CD8-positive, alpha-beta memory T cell (primary cell): Measurements from ENCODE around the gene MYLK4. TPM values are rescaled to one million over a fixed set of nuclear protein-coding genes. Genes with fewer than 3 reads are reported as not detected.
A peak's percentile ranks its signal among the peaks of the same experiment; 100 is the strongest.

Experiments used
- CTCF ChIA-PET: fragments of 350-600 bp; sonication (Branson Sonifier 250); formaldehyde crosslinking; loops from one replicate; lab custom pipeline; 2021; ENCODE audit warnings: antibody characterized with exemption; lab: Charles Lee
- POLR2A ChIA-PET: fragments of 350-600 bp; sonication (Branson Sonifier 250); formaldehyde crosslinking; loops from one replicate; lab custom pipeline; 2021; ENCODE audit warnings: antibody characterized with exemption; lab: Charles Lee
- DNase-seq, 5 donors: peaks; one replicate each; pipeline versions ENCODE4 v3.0.0 to v3.0.0-alpha.2; 2020 to 2022; ENCODE audit warnings: mixed read lengths in 1 of 5
- H3K27ac ChIP-seq: one replicate; pipeline ENCODE4 v1.7.0; 2013; ENCODE audit warnings: low read depth, mild to moderate bottlenecking, low read length, moderate library complexity
- H3K27me3 ChIP-seq: 2 replicates; pipeline ENCODE4 v1.7.0; 2013; ENCODE audit warnings: low read length, mild to moderate bottlenecking; ENCODE audit not compliant: insufficient read depth, poor library complexity, severe bottlenecking
- H3K36me3 ChIP-seq: 2 replicates; pipeline ENCODE4 v1.7.0; 2013; ENCODE audit warnings: mild to moderate bottlenecking, low read length, moderate library complexity; ENCODE audit not compliant: insufficient read depth
- H3K4me1 ChIP-seq: 2 replicates; pipeline ENCODE4 v1.7.0; 2013; ENCODE audit warnings: mild to moderate bottlenecking, low read length, moderate library complexity; ENCODE audit not compliant: insufficient read depth
- H3K4me3 ChIP-seq: 2 replicates; pipeline ENCODE4 v1.7.0; 2013; ENCODE audit warnings: mild to moderate bottlenecking, low read length
- H3K9me3 ChIP-seq: 2 replicates; pipeline ENCODE4 v1.7.0; 2013; ENCODE audit warnings: mild to moderate bottlenecking, low read length
- H3K27ac Mint-ChIP-seq, 8 donors: one replicate each; pipeline ENCODE4 v1.8.0; 2020 to 2021; ENCODE audit warnings: mixed read lengths in 8 of 8, mild to moderate bottlenecking in 6 of 8, inconsistent platforms in 3 of 8, moderate library complexity in 3 of 8
- H3K27me3 Mint-ChIP-seq, 2 donors: one replicate each; pipeline ENCODE4 v1.8.0; 2020 to 2021; ENCODE audit warnings: mixed read lengths in 2 of 2, mild to moderate bottlenecking in 1 of 2, moderate library complexity in 1 of 2
- H3K36me3 Mint-ChIP-seq, 3 donors: one replicate each; pipeline ENCODE4 v1.8.0; 2020 to 2021; ENCODE audit warnings: mixed read lengths in 3 of 3, inconsistent platforms in 1 of 3, mild to moderate bottlenecking in 1 of 3
- H3K4me1 Mint-ChIP-seq, 3 donors: one replicate each; pipeline ENCODE4 v1.8.0; 2020 to 2021; ENCODE audit warnings: mixed read lengths in 3 of 3, inconsistent platforms in 1 of 3, mild to moderate bottlenecking in 1 of 3
- H3K4me3 Mint-ChIP-seq, 7 donors: one replicate each; pipeline ENCODE4 v1.8.0; 2020 to 2021; ENCODE audit warnings: mixed read lengths in 7 of 7, mild to moderate bottlenecking in 6 of 7, moderate library complexity in 4 of 7, inconsistent platforms in 2 of 7
- H3K9me3 Mint-ChIP-seq, 5 donors: one replicate each; pipeline ENCODE4 v1.8.0; 2020 to 2022; ENCODE audit warnings: mixed read lengths in 5 of 5, mild to moderate bottlenecking in 3 of 5, moderate library complexity in 2 of 5, inconsistent platforms in 1 of 5
- polyA plus RNA-seq: library from polyadenylated mRNA; unstranded; fragments of 300-500 nt; fragmentation: Illumina TruSeq; gene quantifications from one replicate; pipeline ENCODE4 v1.2.3, GENCODE V29; 2021
- total RNA-seq, 2 experiments: library from RNA; stranded (reverse); gene quantifications; one replicate each; pipeline ENCODE4 v1.2.3, GENCODE V29; 2021

Gene MYLK4
- total and polyA plus RNA-seq, 3 experiments from 2014 or later, result 0.22 to 0.24 (median 0.24) TPM

- Mint-ChIP-seq H3K4me3 (no peak overlapping the region), H3K27ac (no peak overlapping the region), H3K9me3 (no peaks in the 10 kb centered on the region), H3K27me3 (no peaks in the 10 kb centered on the region), H3K36me3 (peaks cover 0 to 9% (median 1%) of the 10 kb centered on the region in 3 donors), H3K4me1 (no peaks in the 10 kb centered on the region)
- no peak for DNase-seq
- H3K9me3 ChIP-seq, result no peaks in the 10 kb centered on the region
- no peaks in the 10 kb centered on the region for H3K4me1 ChIP-seq
- H3K4me3 ChIP-seq, result no peak overlapping the region
- no peak overlapping the region for H3K27ac ChIP-seq
- ChIA-PET POLR2A (no interaction called here), CTCF (no interaction called here)
- no peaks in the 10 kb centered on the region for H3K27me3 ChIP-seq
- no peaks in the 10 kb centered on the region for H3K36me3 ChIP-seq
Observed at GRCh38 chr6:2687456-2687855, 63.3 kb downstream of the MYLK4 start.

DNA sequence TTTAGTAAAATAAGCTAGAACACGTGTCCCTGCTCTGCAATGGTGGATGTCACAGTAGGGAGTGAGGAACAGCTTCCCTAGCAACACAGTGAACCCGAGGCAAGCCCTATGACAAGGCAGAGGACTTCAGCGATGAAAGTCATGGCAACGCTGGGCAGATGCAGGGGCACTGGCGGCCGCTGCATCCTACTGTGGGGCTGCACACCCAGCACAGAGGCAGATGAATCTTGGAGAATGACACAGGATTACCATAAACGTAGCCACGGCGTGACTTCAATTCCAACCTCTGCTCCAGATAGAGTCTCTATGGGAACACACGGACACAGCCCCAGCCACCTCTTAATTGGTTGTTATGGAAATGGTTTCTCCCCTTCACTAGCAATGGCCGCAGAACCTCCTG lies 64.2 kb downstream of the MYLK4 start:
- H3K36me3 Mint-ChIP-seq, result peaks cover 0 to 9% (median 1%) of the 10 kb centered on the region in 3 donors
- no peaks in the 10 kb centered on the region for H3K9me3 ChIP-seq
- no peak overlapping the region for H3K4me3 Mint-ChIP-seq
- no peaks in the 10 kb centered on the region for H3K4me1 Mint-ChIP-seq
- H3K4me1 ChIP-seq, result no peaks in the 10 kb centered on the region
- H3K27ac ChIP-seq, result no peak overlapping the region
- POLR2A ChIA-PET, result no interaction called here
- H3K4me3 ChIP-seq, result no peak overlapping the region
- H3K27ac Mint-ChIP-seq, result no peak overlapping the region
- H3K27me3 ChIP-seq, result no peaks in the 10 kb centered on the region
- H3K9me3 Mint-ChIP-seq, result no peaks in the 10 kb centered on the region
- H3K36me3 ChIP-seq, result no peaks in the 10 kb centered on the region
- no peaks in the 10 kb centered on the region for H3K27me3 Mint-ChIP-seq
- CTCF ChIA-PET, result no interaction called here
- no peak for DNase-seq

- H3K27ac Mint-ChIP-seq, result peak overlapping the region in 1 of 8 donors; percentile 95
- no peaks in the 10 kb centered on the region for H3K9me3 Mint-ChIP-seq
- Histone ChIP-seq H3K4me1 (no peaks in the 10 kb centered on the region), H3K9me3 (no peaks in the 10 kb centered on the region), H3K27ac (no peak overlapping the region), H3K27me3 (no peaks in the 10 kb centered on the region), H3K4me3 (no peak overlapping the region), H3K36me3 (no peaks in the 10 kb centered on the region)
- CTCF ChIA-PET, result no interaction called here
- POLR2A ChIA-PET, result no interaction called here
- DNase-seq, result no peak
- H3K4me3 Mint-ChIP-seq, result no peak overlapping the region
- H3K27me3 Mint-ChIP-seq, result no peaks in the 10 kb centered on the region
- peaks cover 0 to 9% (median 1%) of the 10 kb centered on the region in 3 donors for H3K36me3 Mint-ChIP-seq
- no peaks in the 10 kb centered on the region for H3K4me1 Mint-ChIP-seq
Observed at GRCh38 chr6:2684766-2685754, 65.7 kb downstream of the MYLK4 start.

DNA sequence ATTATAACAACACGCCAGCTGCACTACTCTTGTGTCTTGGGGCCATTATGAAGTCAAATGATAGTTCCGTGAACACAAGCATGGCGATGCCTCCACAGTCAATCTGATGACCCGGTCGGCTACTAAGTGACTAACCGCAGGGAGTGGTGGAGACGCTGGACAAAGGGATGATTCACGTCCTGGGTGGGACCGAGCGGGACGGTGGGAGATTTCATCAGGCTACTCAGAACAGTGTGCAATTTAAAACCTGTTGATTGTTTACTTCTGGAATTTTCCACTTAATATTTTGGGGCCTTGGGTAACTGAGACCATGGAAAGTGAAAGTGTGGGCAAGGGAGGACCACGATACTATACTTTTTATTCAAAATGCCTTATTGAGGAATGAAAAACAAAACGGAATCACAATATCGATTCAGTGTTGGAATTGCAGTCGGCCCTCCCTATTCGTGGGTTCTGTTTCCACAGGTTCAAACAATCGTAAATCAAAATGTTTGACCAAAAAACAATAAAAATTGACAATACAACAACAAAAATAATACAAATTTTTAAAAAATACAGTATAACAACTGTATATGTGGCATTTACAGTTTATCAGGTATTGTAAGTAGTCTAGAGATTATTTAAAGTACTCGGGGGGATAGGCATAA lies 66.5 kb downstream of the MYLK4 start:
- H3K27ac Mint-ChIP-seq, result no peak overlapping the region

GRCh38 chr6:2680264-2680922 lies 70.3 kb downstream of the MYLK4 start:
- Histone ChIP-seq H3K27me3 (no peaks in the 10 kb centered on the region), H3K4me3 (no peak overlapping the region), H3K27ac (no peak overlapping the region), H3K36me3 (no peaks in the 10 kb centered on the region), H3K9me3 (no peaks in the 10 kb centered on the region), H3K4me1 (no peaks in the 10 kb centered on the region)
- Mint-ChIP-seq H3K27ac (no peak overlapping the region), H3K36me3 (peaks cover 0 to 4% (median 0%) of the 10 kb centered on the region in 3 donors), H3K4me3 (no peak overlapping the region), H3K9me3 (no peaks in the 10 kb centered on the region), H3K4me1 (no peaks in the 10 kb centered on the region), H3K27me3 (no peaks in the 10 kb centered on the region)
- DNase-seq, result no peak
- ChIA-PET POLR2A (no interaction called here), CTCF (no interaction called here)

More for the DNA sequence above, 66.5 kb downstream of the MYLK4 start:
- Histone ChIP-seq H3K27me3 (no peaks in the 10 kb centered on the region), H3K27ac (no peak overlapping the region), H3K4me3 (no peak overlapping the region), H3K36me3 (no peaks in the 10 kb centered on the region), H3K9me3 (no peaks in the 10 kb centered on the region), H3K4me1 (no peaks in the 10 kb centered on the region)
- H3K9me3 Mint-ChIP-seq, result no peaks in the 10 kb centered on the region
- POLR2A ChIA-PET, result no interaction called here
- no peaks in the 10 kb centered on the region for H3K4me1 Mint-ChIP-seq
- peaks cover 0 to 9% (median 0%) of the 10 kb centered on the region in 3 donors for H3K36me3 Mint-ChIP-seq
- DNase-seq, result no peak
- H3K4me3 Mint-ChIP-seq, result no peak overlapping the region
- CTCF ChIA-PET, result no interaction called here
- no peaks in the 10 kb centered on the region for H3K27me3 Mint-ChIP-seq

DNA sequence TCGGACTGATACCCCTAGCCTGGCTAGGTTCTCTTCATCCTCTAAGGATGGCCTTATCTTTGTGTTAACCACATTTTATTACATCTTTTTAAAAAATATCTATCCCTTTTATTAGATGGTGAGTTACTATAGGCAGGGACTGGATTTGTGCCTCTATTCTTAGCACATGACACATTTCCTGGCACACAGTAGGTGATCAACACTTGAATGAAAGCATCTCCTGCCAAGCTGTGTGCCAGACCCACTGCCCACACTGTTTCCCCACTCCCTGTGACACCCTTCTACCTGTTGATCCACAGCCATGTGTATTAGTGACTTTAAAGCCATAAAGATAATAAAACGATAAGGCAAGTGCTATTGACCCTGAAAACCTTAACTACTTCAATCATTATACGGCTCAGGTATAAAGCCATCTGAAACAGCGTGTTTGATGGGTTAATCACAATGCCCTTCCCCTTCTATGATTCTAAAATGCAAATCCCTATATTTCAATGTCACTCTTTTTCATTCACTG lies 73.6 kb downstream of the MYLK4 start:
- ChIA-PET CTCF (no interaction called here), POLR2A (no interaction called here)
- Mint-ChIP-seq H3K27ac (no peak overlapping the region), H3K36me3 (peaks cover 0 to 5% (median 0%) of the 10 kb centered on the region in 3 donors), H3K4me1 (no peaks in the 10 kb centered on the region), H3K4me3 (no peak overlapping the region), H3K9me3 (no peaks in the 10 kb centered on the region), H3K27me3 (no peaks in the 10 kb centered on the region)
- Histone ChIP-seq H3K4me1 (no peaks in the 10 kb centered on the region), H3K36me3 (no peaks in the 10 kb centered on the region), H3K4me3 (no peak overlapping the region), H3K27me3 (no peaks in the 10 kb centered on the region), H3K9me3 (no peaks in the 10 kb centered on the region), H3K27ac (no peak overlapping the region)
- no peak for DNase-seq

- Histone ChIP-seq H3K4me1 (no peaks in the 10 kb centered on the region), H3K27ac (no peak overlapping the region), H3K9me3 (no peaks in the 10 kb centered on the region), H3K36me3 (no peaks in the 10 kb centered on the region), H3K4me3 (no peak overlapping the region), H3K27me3 (no peaks in the 10 kb centered on the region)
- Mint-ChIP-seq H3K27ac (no peak overlapping the region), H3K36me3 (peaks cover 0 to 7% (median 0%) of the 10 kb centered on the region in 3 donors), H3K4me3 (no peak overlapping the region), H3K9me3 (no peaks in the 10 kb centered on the region), H3K4me1 (no peaks in the 10 kb centered on the region), H3K27me3 (no peaks in the 10 kb centered on the region)
- CTCF ChIA-PET, result no interaction called here
- no peak for DNase-seq
- POLR2A ChIA-PET, result no interaction called here
Observed at GRCh38 chr6:2676048-2676447, 74.7 kb downstream of the MYLK4 start.

DNA sequence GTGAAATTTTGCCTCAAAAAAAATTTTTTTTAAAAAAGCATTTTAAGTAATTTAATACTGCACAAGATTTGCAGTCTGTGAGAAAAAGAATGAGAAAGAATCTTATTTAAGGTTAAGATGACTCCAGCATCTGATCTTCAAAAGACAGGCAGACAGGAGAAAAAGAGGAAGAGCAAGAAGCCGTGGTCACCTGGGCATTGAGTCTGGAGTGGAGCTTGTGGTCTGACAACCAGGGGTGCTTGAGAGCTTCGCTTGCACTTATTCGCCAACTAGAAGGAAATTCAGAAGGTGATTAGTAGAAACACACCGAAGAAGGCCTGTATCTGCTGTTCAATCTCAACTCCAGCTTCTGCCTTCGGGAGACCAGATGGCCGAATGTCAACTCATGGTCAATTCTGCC lies 75.9 kb downstream of the MYLK4 start:
- H3K27me3 ChIP-seq, result no peaks in the 10 kb centered on the region
- CTCF ChIA-PET, result no interaction called here
- no peaks in the 10 kb centered on the region for H3K9me3 ChIP-seq
- no peak overlapping the region for H3K4me3 Mint-ChIP-seq
- H3K4me1 ChIP-seq, result no peaks in the 10 kb centered on the region
- no peaks in the 10 kb centered on the region for H3K27me3 Mint-ChIP-seq
- no peaks in the 10 kb centered on the region for H3K9me3 Mint-ChIP-seq
- no peak overlapping the region for H3K4me3 ChIP-seq
- POLR2A ChIA-PET, result no interaction called here
- H3K4me1 Mint-ChIP-seq, result no peaks in the 10 kb centered on the region
- H3K27ac ChIP-seq, result no peak overlapping the region
- no peaks in the 10 kb centered on the region for H3K36me3 ChIP-seq
- peaks cover 0 to 7% (median 0%) of the 10 kb centered on the region in 3 donors for H3K36me3 Mint-ChIP-seq
- DNase-seq, result no peak
- H3K27ac Mint-ChIP-seq, result no peak overlapping the region
